GM12878 (cell line): ENCODE measurements around the gene PDGFA. TPM values are rescaled to one million over a fixed set of nuclear protein-coding genes. Genes with fewer than 3 reads are reported as not detected.
A peak's percentile ranks its signal among the peaks of the same experiment; 100 is the strongest.

Source experiments
- ATAC-seq: fragments of 200-7000 bp; cut with Tn5 transposase; 3 replicates; pipeline ENCODE4 v1.9.1; 2020; ENCODE audit warnings: mild to moderate bottlenecking, moderate library complexity
- BruUV-seq: library from RNA; stranded (reverse); fragments of 400-500 nt; replicated peaks from 2 replicates; lab custom pipeline; 2021; lab: Mats Ljungman, UMichigan
- CTCF ChIA-PET: fragments of 300-600 bp; sonication (Branson Sonifier 250); formaldehyde crosslinking; extraction: SDS; loops from one replicate; lab custom pipeline; 2021; ENCODE audit warnings: inconsistent platforms; lab: Yijun Ruan, JAX
- POLR2A ChIA-PET: fragments of 350-600 bp; formaldehyde crosslinking; extraction: SDS; loops from one replicate; lab custom pipeline; 2021; ENCODE audit warnings: inconsistent platforms; lab: Charles Lee
- RAD21 ChIA-PET: fragments of 300-600 bp; sonication (Branson Sonifier 250); formaldehyde crosslinking; loops from one replicate; lab custom pipeline; 2023; ENCODE audit warnings: antibody characterized with exemption; ENCODE audit not compliant: unreplicated experiment; lab: Charles Lee
- SMC1A ChIA-PET: fragments of 300-600 bp; sonication (Branson Sonifier 250); formaldehyde crosslinking; loops from one replicate; lab custom pipeline; 2023; ENCODE audit not compliant: unreplicated experiment, uncharacterized antibody; lab: Charles Lee
- DNase-seq: peaks from one replicate; pipeline ENCODE4 v3.0.0-alpha.2; 2011; ENCODE audit warnings: low read depth, low spot score
- FAIRE-seq: peaks from 3 replicates; lab custom pipeline; 2011; peaks lifted over from hg19 to GRCh38; lab: Jason Lieb, UNC
- H2AFZ ChIP-seq: 2 replicates; pipeline ENCODE4 v1.6.0; 2011; ENCODE audit warnings: low read depth, low read length, control low read depth; ENCODE audit not compliant: control insufficient read depth
- H3K27ac ChIP-seq: 2 replicates; pipeline ENCODE4 v1.5.1; 2011; ENCODE audit warnings: control low read depth; ENCODE audit not compliant: control insufficient read depth, insufficient read depth
- H3K27me3 ChIP-seq, 2 experiments: replicated peaks in 1 of 2; 2 replicates each; pipeline versions ENCODE4 v1.6.0 to v1.6.1; 2011; ENCODE audit warnings: low read length in 1 of 2; ENCODE audit not compliant: control insufficient read depth in 2 of 2, insufficient read depth in 2 of 2
- H3K36me3 ChIP-seq, 2 experiments: 2 replicates each; pipeline ENCODE4 v1.5.1; 2011; ENCODE audit warnings: low read length in 1 of 2; ENCODE audit not compliant: control insufficient read depth in 2 of 2, insufficient read depth in 2 of 2
- H3K4me1 ChIP-seq: 2 replicates; pipeline ENCODE4 v1.6.1; 2011; ENCODE audit warnings: mild to moderate bottlenecking, low read length, moderate library complexity, mixed read lengths; ENCODE audit not compliant: control insufficient read depth, insufficient read depth
- H3K4me2 ChIP-seq: 2 replicates; pipeline ENCODE4 v1.6.0; 2011; ENCODE audit warnings: control low read depth; ENCODE audit not compliant: control insufficient read depth, insufficient read depth
- H3K4me3 ChIP-seq: fragments of 200-600 bp; sonication (generic); 2 replicates; pipeline ENCODE4 v1.5.1; 2016
- H3K79me2 ChIP-seq: 2 replicates; pipeline ENCODE4 v1.6.0; 2011; ENCODE audit warnings: low read length; ENCODE audit not compliant: control insufficient read depth, insufficient read depth
- H3K9ac ChIP-seq: 2 replicates; pipeline ENCODE4 v1.8.0; 2011; ENCODE audit warnings: low read length, control low read depth, mixed read lengths; ENCODE audit not compliant: control insufficient read depth, insufficient read depth
- H3K9me3 ChIP-seq: replicated peaks from 3 replicates; pipeline ENCODE4 v1.5.1; 2011; ENCODE audit warnings: mild to moderate bottlenecking, low read length; ENCODE audit not compliant: control insufficient read depth, insufficient read depth
- H4K20me1 ChIP-seq: 2 replicates; pipeline ENCODE4 v1.6.0; 2011; ENCODE audit not compliant: control insufficient read depth, insufficient read depth
- CBX5 ChIP-seq: sonication (generic); IDR thresholded peaks from 2 replicates; pipeline ENCODE4 v1.6.1; 2016; ENCODE audit warnings: low read depth, moderate library complexity, mild to moderate bottlenecking, inconsistent platforms
- CREB1 ChIP-seq: IDR thresholded peaks from 2 replicates; pipeline ENCODE4 v1.6.1; 2012; ENCODE audit warnings: low read depth, mild to moderate bottlenecking, inconsistent platforms
- DPF2 ChIP-seq: fragments of 450-650 bp; IDR thresholded peaks from 2 replicates; pipeline ENCODE4 v1.6.1; 2017; ENCODE audit warnings: mild to moderate bottlenecking
- FOS ChIP-seq: IDR thresholded peaks from 3 replicates; pipeline ENCODE4 v1.6.1; 2011; ENCODE audit warnings: borderline replicate concordance; ENCODE audit not compliant: insufficient read length; ENCODE audit errors: extremely low read depth
- IKZF1 ChIP-seq: fragments of 450-650 bp; conservative IDR thresholded peaks from 2 replicates; pipeline ENCODE4 v1.6.1; 2017; ENCODE audit warnings: antibody characterized with exemption, mild to moderate bottlenecking
- LARP7 ChIP-seq: fragments of 450-650 bp; IDR thresholded peaks from 2 replicates; pipeline ENCODE4 v1.6.1; 2017; ENCODE audit warnings: mild to moderate bottlenecking
- NFYB ChIP-seq: IDR thresholded peaks from 2 replicates; pipeline ENCODE4 v1.6.1; 2011; ENCODE audit warnings: low read depth, mild to moderate bottlenecking, low read length, improper control_type of control experiment, moderate library complexity; ENCODE audit not compliant: insufficient read depth
- NR2C1 ChIP-seq: fragments of 450-650 bp; IDR thresholded peaks from 2 replicates; pipeline ENCODE4 v1.6.1; 2017; ENCODE audit warnings: antibody characterized with exemption, mild to moderate bottlenecking, moderate library complexity
- RAD51 ChIP-seq: fragments of 450-650 bp; IDR thresholded peaks from 2 replicates; pipeline ENCODE4 v1.6.1; 2016; ENCODE audit warnings: moderate library complexity, mild to moderate bottlenecking, inconsistent platforms
- SPI1 ChIP-seq: IDR thresholded peaks from 2 replicates; pipeline ENCODE4 v1.6.1; 2011; ENCODE audit warnings: low read depth, mild to moderate bottlenecking, low read length, moderate library complexity, borderline replicate concordance; ENCODE audit not compliant: insufficient read depth
- TCF3 ChIP-seq: IDR thresholded peaks from 2 replicates; pipeline ENCODE4 v1.6.1; 2012; ENCODE audit warnings: low read depth, mild to moderate bottlenecking, low read length, borderline replicate concordance; ENCODE audit not compliant: insufficient read depth
- YBX1 ChIP-seq: fragments of 450-650 bp; IDR thresholded peaks from 2 replicates; pipeline ENCODE4 v1.6.1; 2016; ENCODE audit warnings: antibody characterized with exemption
- WGBS: methylation state at CpG from one replicate; pipeline ENCODE4 v1.1.6; 2016; ENCODE audit warnings: low lambda C conversion rate; ENCODE audit not compliant: insufficient replicate concordance, insufficient coverage; ENCODE audit errors: missing lambda C conversion rate; 5-methylcytosine and 5-hydroxymethylcytosine counted together
- in situ Hi-C: fragments of 300-500 bp; cut with MboI; formaldehyde crosslinking; loops from 9 replicates; pipeline ENCODE4 v1.14.3; 2018; ENCODE audit warnings: mixed read lengths
- intact Hi-C: fragments of 100-400 bp; cut with micrococcal nuclease; formaldehyde crosslinking; loops from one replicate; pipeline ENCODE4 v1.14.2; 2022; ENCODE audit not compliant: unreplicated experiment
- polyA plus RNA-seq, 11 experiments: library from polyadenylated mRNA; depleted of rRNA in 4 of 11; unstranded in 6 of 11; stranded (reverse) in 5 of 11; fragments of >200 nt; fragmentation: Nextera tagmentation in 4 of 11; fragmentation: Illumina TruSeq in 1 of 11; extraction: Ambion mirVana in 4 of 11; extraction: Trizol in 1 of 11; gene quantifications; 1 replicate in 1 of 11; 2 replicates in 10 of 11; pipeline versions ENCODE4 v1.2.1 to v1.2.3, GENCODE V29; 2011 to 2016; ENCODE audit warnings: inconsistent platforms in 2 of 11, missing spikeins in 2 of 11, low read depth in 1 of 11
- total RNA-seq, 4 experiments: library from RNA; depleted of rRNA in 3 of 4; stranded (reverse); fragments of >200 nt in 3 of 4; fragmentation: Illumina TruSeq in 1 of 4; extraction: Trizol in 1 of 4; gene quantifications; 2 replicates each; pipeline versions ENCODE4 v1.2.1 to v1.2.3, GENCODE V29; 2013 to 2021
- TF ChIP-seq, protein P1 (sequence below): fragments of 450-650 bp; IDR thresholded peaks from 2 replicates; pipeline ENCODE4 v1.6.1; 2017; ENCODE audit warnings: mild to moderate bottlenecking, low read depth, inconsistent platforms; ENCODE audit not compliant: poor library complexity, severe bottlenecking
- TF ChIP-seq, protein P2 (sequence below): IDR thresholded peaks from 2 replicates; pipeline ENCODE4 v1.6.1; 2012; ENCODE audit warnings: low read depth, low read length, improper control_type of control experiment
- TF ChIP-seq, protein P3 (sequence below): fragments of 450-650 bp; IDR thresholded peaks from 2 replicates; pipeline ENCODE4 v1.6.1; 2017; ENCODE audit warnings: mild to moderate bottlenecking, moderate library complexity
- TF ChIP-seq, protein P4 (sequence below): IDR thresholded peaks from 2 replicates; pipeline ENCODE4 v1.6.1; 2012; ENCODE audit warnings: low read length, inconsistent platforms

PDGFA gene
- total and polyA plus RNA-seq, 10 of the 15 experiments (the other 5 are each of a cell fraction or from before 2014, with no cell fraction given) = 2.5 to 10.0 (median 5.6) TPM

DNA sequence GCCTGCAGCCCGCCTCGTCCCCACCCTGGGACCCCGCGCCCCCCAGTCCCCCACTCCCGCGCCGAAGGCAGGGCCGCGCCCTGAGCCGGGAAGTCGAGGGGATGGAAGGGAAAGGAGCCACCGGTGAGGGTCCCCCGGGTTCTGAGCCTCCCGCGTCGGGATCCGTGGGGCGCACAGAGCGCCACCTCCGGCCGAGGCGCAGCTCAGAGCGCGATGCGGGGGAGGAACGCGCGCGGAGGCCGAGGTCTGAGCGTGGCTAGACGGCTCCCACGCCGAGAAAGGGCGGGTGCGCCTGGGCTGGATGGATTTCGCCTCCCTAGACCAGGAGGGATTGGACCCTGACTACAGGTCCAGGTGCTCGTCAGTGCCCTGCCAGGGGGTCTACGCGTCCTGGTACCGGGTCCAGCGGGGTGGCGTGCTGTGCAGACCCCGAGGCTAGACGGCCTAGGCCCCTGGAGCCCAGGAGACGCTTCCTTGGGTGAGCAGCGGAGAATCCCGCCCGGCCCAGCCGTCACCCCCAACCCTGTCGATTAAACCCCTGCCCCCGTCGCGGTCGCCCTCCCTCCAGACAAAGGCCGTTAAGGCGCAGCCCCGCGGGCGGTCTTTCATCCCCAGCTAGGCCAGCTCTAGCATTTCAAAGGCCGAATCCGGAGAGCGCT, 986 bp upstream of the PDGFA start:
- Histone ChIP-seq H3K27me3 (peaks cover 2 to 3% of the 10 kb centered on the region in 2 experiments), H3K27ac (no peak overlapping the region), H3K4me2 (no peak overlapping the region), H3K79me2 (no peaks in the 10 kb centered on the region), H2AFZ (no peak overlapping the region), H3K9me3 (no peaks in the 10 kb centered on the region), H3K4me1 (peaks cover 16% of the 10 kb centered on the region), H4K20me1 (no peaks in the 10 kb centered on the region), H3K4me3 (no peak overlapping the region), H3K36me3 (no peaks in the 10 kb centered on the region), H3K9ac (no peak overlapping the region)
- in situ Hi-C loops (loop anchor here (5.0 kb wide), 1 partner anchor 67 kb away; no protein-coding TSS in a partner anchor), intact Hi-C loops (loop anchor here (10.0 kb wide), 2 partner anchors 196 to 354 kb away; partner anchors contain the start of gene GET4)
- FAIRE-seq (no peak), DNase-seq (no peak), ATAC-seq (peak; percentile 3; the same call in 2 of the 3 replicates)
- ChIA-PET POLR2A (interaction anchor here (0.8 to 1.1 kb wide), 2 partner anchors 12 to 84 kb away, joined by 3 read pairs; no protein-coding TSS in a partner anchor), CTCF (interaction anchor here (0.6 kb wide), 1 partner anchor 20 kb away, joined by 3 read pairs; no protein-coding TSS in a partner anchor), RAD21 (interaction anchor here (1.0 to 2.3 kb wide), 4 partner anchors 11 to 84 kb away, joined by 3 to 11 read pairs (median 3); no protein-coding TSS in a partner anchor), SMC1A (no interaction called here)
- no TSS peak for BruUV-seq
- 33% methylated on average over 51 of the region's 63 CpGs for WGBS
- 0 out of 2 replicates have a peak, but pooled peaks have one; percentile 48 for TF ChIP-seq LARP7
- TF ChIP-seq NR2C1 = no peak
- peak; percentile 21; the same call in 1 of the 2 replicates for TF ChIP-seq DPF2
- TF ChIP-seq, protein P1, sequence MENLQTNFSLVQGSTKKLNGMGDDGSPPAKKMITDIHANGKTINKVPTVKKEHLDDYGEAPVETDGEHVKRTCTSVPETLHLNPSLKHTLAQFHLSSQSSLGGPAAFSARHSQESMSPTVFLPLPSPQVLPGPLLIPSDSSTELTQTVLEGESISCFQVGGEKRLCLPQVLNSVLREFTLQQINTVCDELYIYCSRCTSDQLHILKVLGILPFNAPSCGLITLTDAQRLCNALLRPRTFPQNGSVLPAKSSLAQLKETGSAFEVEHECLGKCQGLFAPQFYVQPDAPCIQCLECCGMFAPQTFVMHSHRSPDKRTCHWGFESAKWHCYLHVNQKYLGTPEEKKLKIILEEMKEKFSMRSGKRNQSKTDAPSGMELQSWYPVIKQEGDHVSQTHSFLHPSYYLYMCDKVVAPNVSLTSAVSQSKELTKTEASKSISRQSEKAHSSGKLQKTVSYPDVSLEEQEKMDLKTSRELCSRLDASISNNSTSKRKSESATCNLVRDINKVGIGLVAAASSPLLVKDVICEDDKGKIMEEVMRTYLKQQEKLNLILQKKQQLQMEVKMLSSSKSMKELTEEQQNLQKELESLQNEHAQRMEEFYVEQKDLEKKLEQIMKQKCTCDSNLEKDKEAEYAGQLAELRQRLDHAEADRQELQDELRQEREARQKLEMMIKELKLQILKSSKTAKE = no peak
- TF ChIP-seq SPI1 = no peak
- no peak for TF ChIP-seq TCF3
- TF ChIP-seq FOS = no peak
- TF ChIP-seq, protein P2, sequence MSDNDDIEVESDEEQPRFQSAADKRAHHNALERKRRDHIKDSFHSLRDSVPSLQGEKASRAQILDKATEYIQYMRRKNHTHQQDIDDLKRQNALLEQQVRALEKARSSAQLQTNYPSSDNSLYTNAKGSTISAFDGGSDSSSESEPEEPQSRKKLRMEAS = no peak
- TF ChIP-seq YBX1 = no peak
- TF ChIP-seq CBX5 = no peak
- no peak for TF ChIP-seq CREB1
- no peak for TF ChIP-seq RAD51
- no peak for TF ChIP-seq NFYB
- TF ChIP-seq, protein P3, sequence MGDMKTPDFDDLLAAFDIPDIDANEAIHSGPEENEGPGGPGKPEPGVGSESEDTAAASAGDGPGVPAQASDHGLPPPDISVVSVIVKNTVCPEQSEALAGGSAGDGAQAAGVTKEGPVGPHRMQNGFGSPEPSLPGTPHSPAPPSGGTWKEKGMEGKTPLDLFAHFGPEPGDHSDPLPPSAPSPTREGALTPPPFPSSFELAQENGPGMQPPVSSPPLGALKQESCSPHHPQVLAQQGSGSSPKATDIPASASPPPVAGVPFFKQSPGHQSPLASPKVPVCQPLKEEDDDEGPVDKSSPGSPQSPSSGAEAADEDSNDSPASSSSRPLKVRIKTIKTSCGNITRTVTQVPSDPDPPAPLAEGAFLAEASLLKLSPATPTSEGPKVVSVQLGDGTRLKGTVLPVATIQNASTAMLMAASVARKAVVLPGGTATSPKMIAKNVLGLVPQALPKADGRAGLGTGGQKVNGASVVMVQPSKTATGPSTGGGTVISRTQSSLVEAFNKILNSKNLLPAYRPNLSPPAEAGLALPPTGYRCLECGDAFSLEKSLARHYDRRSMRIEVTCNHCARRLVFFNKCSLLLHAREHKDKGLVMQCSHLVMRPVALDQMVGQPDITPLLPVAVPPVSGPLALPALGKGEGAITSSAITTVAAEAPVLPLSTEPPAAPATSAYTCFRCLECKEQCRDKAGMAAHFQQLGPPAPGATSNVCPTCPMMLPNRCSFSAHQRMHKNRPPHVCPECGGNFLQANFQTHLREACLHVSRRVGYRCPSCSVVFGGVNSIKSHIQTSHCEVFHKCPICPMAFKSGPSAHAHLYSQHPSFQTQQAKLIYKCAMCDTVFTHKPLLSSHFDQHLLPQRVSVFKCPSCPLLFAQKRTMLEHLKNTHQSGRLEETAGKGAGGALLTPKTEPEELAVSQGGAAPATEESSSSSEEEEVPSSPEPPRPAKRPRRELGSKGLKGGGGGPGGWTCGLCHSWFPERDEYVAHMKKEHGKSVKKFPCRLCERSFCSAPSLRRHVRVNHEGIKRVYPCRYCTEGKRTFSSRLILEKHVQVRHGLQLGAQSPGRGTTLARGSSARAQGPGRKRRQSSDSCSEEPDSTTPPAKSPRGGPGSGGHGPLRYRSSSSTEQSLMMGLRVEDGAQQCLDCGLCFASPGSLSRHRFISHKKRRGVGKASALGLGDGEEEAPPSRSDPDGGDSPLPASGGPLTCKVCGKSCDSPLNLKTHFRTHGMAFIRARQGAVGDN = no peak
- TF ChIP-seq, protein P4, sequence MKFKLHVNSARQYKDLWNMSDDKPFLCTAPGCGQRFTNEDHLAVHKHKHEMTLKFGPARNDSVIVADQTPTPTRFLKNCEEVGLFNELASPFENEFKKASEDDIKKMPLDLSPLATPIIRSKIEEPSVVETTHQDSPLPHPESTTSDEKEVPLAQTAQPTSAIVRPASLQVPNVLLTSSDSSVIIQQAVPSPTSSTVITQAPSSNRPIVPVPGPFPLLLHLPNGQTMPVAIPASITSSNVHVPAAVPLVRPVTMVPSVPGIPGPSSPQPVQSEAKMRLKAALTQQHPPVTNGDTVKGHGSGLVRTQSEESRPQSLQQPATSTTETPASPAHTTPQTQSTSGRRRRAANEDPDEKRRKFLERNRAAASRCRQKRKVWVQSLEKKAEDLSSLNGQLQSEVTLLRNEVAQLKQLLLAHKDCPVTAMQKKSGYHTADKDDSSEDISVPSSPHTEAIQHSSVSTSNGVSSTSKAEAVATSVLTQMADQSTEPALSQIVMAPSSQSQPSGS = no peak
- TF ChIP-seq IKZF1 = peak; percentile 38
